HL-60 (cell line): ENCODE results near the gene ZNF600.
"Not testable (repeated sequence)": the region's sequence is repeated elsewhere in the genome, so short reads cannot be mapped to it uniquely, and the experiment has no call there.

Experiments
- CTCF ChIP-seq: IDR thresholded peaks from one replicate; pipeline ENCODE4 v1.5.1; 2011; ENCODE audit warnings: low read length, control low read depth, inconsistent platforms; ENCODE audit not compliant: insufficient read depth
- POLR2AphosphoS5 ChIP-seq: IDR thresholded peaks from 2 replicates; pipeline ENCODE4 v1.6.1; 2012; ENCODE audit warnings: low read depth

- not testable (repeated sequence) for TF ChIP-seq CTCF, POLR2AphosphoS5
These were observed 70.7 kb downstream of the ZNF600 start for GRCh38 chr19:52715902-52716301.
